ENCODE measurements around the gene GJE1.

The GJE1 gene

GRCh38 chr6:142172758-142173157, 40.0 kb downstream of the GJE1 start:
- Histone ChIP-seq H3K27me3 (ENCODE audit: control insufficient read depth, insufficient read depth, low read length) (no peaks in the 10 kb centered on the region), H3K27ac (ENCODE audit: low read depth, low read length) (no peak overlapping the region), H3K4me3 (ENCODE audit: low read length) (no peak overlapping the region), H3K36me3 (ENCODE audit: control insufficient read depth, insufficient read depth, low read length) (peaks cover 2% of the 10 kb centered on the region), H3K9ac (ENCODE audit: low read length) (no peak overlapping the region), H3K4me1 (ENCODE audit: control insufficient read depth, insufficient read depth, low read length) (no peaks in the 10 kb centered on the region)

GRCh38 chr6:142173980-142174379, 41.3 kb downstream of the GJE1 start:
- Histone ChIP-seq H3K4me1 (ENCODE audit: control insufficient read depth, insufficient read depth, low read length) (no peaks in the 10 kb centered on the region), H3K4me3 (ENCODE audit: low read length) (no peak overlapping the region), H3K36me3 (ENCODE audit: control insufficient read depth, insufficient read depth, low read length) (peaks cover 2% of the 10 kb centered on the region), H3K27ac (ENCODE audit: low read depth, low read length) (no peak overlapping the region), H3K9ac (ENCODE audit: low read length) (no peak overlapping the region), H3K27me3 (ENCODE audit: control insufficient read depth, insufficient read depth, low read length) (no peaks in the 10 kb centered on the region)

GRCh38 chr6:142174703-142175102, 42.0 kb downstream of the GJE1 start:
- Histone ChIP-seq H3K27ac (ENCODE audit: low read depth, low read length) (no peak overlapping the region), H3K4me3 (ENCODE audit: low read length) (no peak overlapping the region), H3K4me1 (ENCODE audit: control insufficient read depth, insufficient read depth, low read length) (no peaks in the 10 kb centered on the region), H3K36me3 (ENCODE audit: control insufficient read depth, insufficient read depth, low read length) (peaks cover 2% of the 10 kb centered on the region), H3K27me3 (ENCODE audit: control insufficient read depth, insufficient read depth, low read length) (no peaks in the 10 kb centered on the region), H3K9ac (ENCODE audit: low read length) (no peak overlapping the region)

- Histone ChIP-seq H3K4me3 (ENCODE audit: low read length) (no peak overlapping the region), H3K4me1 (ENCODE audit: control insufficient read depth, insufficient read depth, low read length) (no peaks in the 10 kb centered on the region), H3K9ac (ENCODE audit: low read length) (no peak overlapping the region), H3K27ac (ENCODE audit: low read depth, low read length) (no peak overlapping the region), H3K36me3 (ENCODE audit: control insufficient read depth, insufficient read depth, low read length) (peaks cover 2% of the 10 kb centered on the region), H3K27me3 (ENCODE audit: control insufficient read depth, insufficient read depth, low read length) (no peaks in the 10 kb centered on the region)
Measured at GRCh38 chr6:142178129-142178528, 45.4 kb downstream of the GJE1 start.

GRCh38 chr6:142182004-142182403, 49.3 kb downstream of the GJE1 start:
- Histone ChIP-seq H3K36me3 (ENCODE audit: control insufficient read depth, insufficient read depth, low read length) (no peaks in the 10 kb centered on the region), H3K27me3 (ENCODE audit: control insufficient read depth, insufficient read depth, low read length) (no peaks in the 10 kb centered on the region), H3K4me1 (ENCODE audit: control insufficient read depth, insufficient read depth, low read length) (no peaks in the 10 kb centered on the region), H3K9ac (ENCODE audit: low read length) (no peak overlapping the region), H3K27ac (ENCODE audit: low read depth, low read length) (no peak overlapping the region), H3K4me3 (ENCODE audit: low read length) (no peak overlapping the region)

- H3K4me1 ChIP-seq (ENCODE audit: control insufficient read depth, insufficient read depth, low read length), result no peaks in the 10 kb centered on the region
- H3K4me3 ChIP-seq (ENCODE audit: low read length), result no peak overlapping the region
- no peaks in the 10 kb centered on the region for H3K36me3 ChIP-seq (ENCODE audit: control insufficient read depth, insufficient read depth, low read length)
- H3K27me3 ChIP-seq (ENCODE audit: control insufficient read depth, insufficient read depth, low read length), result no peaks in the 10 kb centered on the region
- H3K27ac ChIP-seq (ENCODE audit: low read depth, low read length), result no peak overlapping the region
- H3K9ac ChIP-seq (ENCODE audit: low read length), result no peak overlapping the region
Measured at GRCh38 chr6:142183351-142183750, 50.6 kb downstream of the GJE1 start.

- no peak overlapping the region for H3K27ac ChIP-seq (ENCODE audit: low read depth, low read length)
- no peaks in the 10 kb centered on the region for H3K36me3 ChIP-seq (ENCODE audit: control insufficient read depth, insufficient read depth, low read length)
- H3K9ac ChIP-seq (ENCODE audit: low read length), result no peak overlapping the region
- no peak overlapping the region for H3K4me3 ChIP-seq (ENCODE audit: low read length)
- no peaks in the 10 kb centered on the region for H3K4me1 ChIP-seq (ENCODE audit: control insufficient read depth, insufficient read depth, low read length)
- no peaks in the 10 kb centered on the region for H3K27me3 ChIP-seq (ENCODE audit: control insufficient read depth, insufficient read depth, low read length)
Measured at GRCh38 chr6:142184307-142184706, 51.6 kb downstream of the GJE1 start.
